ENCODE data around the gene CHST4.
A peak's percentile ranks its signal among the peaks of the same experiment; 100 is the strongest.
"Not testable (repeated sequence)": the region's sequence is repeated elsewhere in the genome, so short reads cannot be mapped to it uniquely, and the experiment has no call there.

CHST4 gene

GRCh38 chr16:71526111-71526631, at the start of gene CHST4:
CHST4 (plus strand) TSS chr16:71526426; CDS start chr16:71536678, 10,252 bp downstream.
- FAIRE-seq = no peak

- FAIRE-seq = no peak
Observed at GRCh38 chr16:71476457-71477124, 49.6 kb upstream of the CHST4 start.

GRCh38 chr16:71479420-71479819, 46.8 kb upstream of the CHST4 start:
- peak; percentile 72 for FAIRE-seq

GRCh38 chr16:71480956-71481355, 45.3 kb upstream of the CHST4 start:
- no peak for FAIRE-seq

- no peak for FAIRE-seq
Observed at GRCh38 chr16:71482569-71482968, 43.7 kb upstream of the CHST4 start.

GRCh38 chr16:71484006-71484893, 42.0 kb upstream of the CHST4 start:
- peak; percentile 61 for FAIRE-seq

GRCh38 chr16:71489122-71489521, 37.1 kb upstream of the CHST4 start, which contains the start of gene ZNF19:
ZNF19 (minus strand) TSS chr16:71489324; CDS start chr16:71482114, 7,210 bp downstream.
- FAIRE-seq = no peak

GRCh38 chr16:71490361-71490760, 35.9 kb upstream of the CHST4 start:
- no peak for FAIRE-seq

- FAIRE-seq = no peak
Observed at GRCh38 chr16:71491054-71491453, 35.2 kb upstream of the CHST4 start.

- FAIRE-seq = no peak
Observed at GRCh38 chr16:71492786-71493185, 33.4 kb upstream of the CHST4 start.

- FAIRE-seq = no peak
Observed at GRCh38 chr16:71493213-71493612, 33.0 kb upstream of the CHST4 start.

GRCh38 chr16:71498031-71498430, 28.2 kb upstream of the CHST4 start:
- no peak for FAIRE-seq

- peak; percentile 39 for FAIRE-seq
Observed at GRCh38 chr16:71499775-71500364, 26.4 kb upstream of the CHST4 start.

GRCh38 chr16:71500964-71501363, 25.3 kb upstream of the CHST4 start:
- FAIRE-seq = no peak

- FAIRE-seq = no peak
Observed at GRCh38 chr16:71501547-71501946, 24.7 kb upstream of the CHST4 start.

- not testable (repeated sequence) for FAIRE-seq
Observed at GRCh38 chr16:71504051-71504450, 22.2 kb upstream of the CHST4 start.

- FAIRE-seq = no peak
Observed at GRCh38 chr16:71504901-71505300, 21.3 kb upstream of the CHST4 start.

- no peak for FAIRE-seq
Observed at GRCh38 chr16:71507061-71507460, 19.2 kb upstream of the CHST4 start.

- FAIRE-seq = no peak
Observed at GRCh38 chr16:71513302-71513701, 12.9 kb upstream of the CHST4 start.

GRCh38 chr16:71514476-71514875, 11.8 kb upstream of the CHST4 start:
- no peak for FAIRE-seq

- no peak for FAIRE-seq
Observed at GRCh38 chr16:71515026-71515425, 11.2 kb upstream of the CHST4 start.

GRCh38 chr16:71520550-71520949, 5.7 kb upstream of the CHST4 start:
- FAIRE-seq = no peak
